Keratinocyte (primary cell): Measurements from ENCODE around the gene P2RY2. TPM values are rescaled to one million over a fixed set of nuclear protein-coding genes. Genes with fewer than 3 reads are reported as not detected.

Source experiments
- DNase-seq: peaks from one replicate; pipeline ENCODE4 v3.0.0-alpha.2; 2011; ENCODE audit warnings: low read depth, missing footprints, low spot score
- FAIRE-seq: peaks from 2 replicates; lab custom pipeline; 2011; peaks lifted over from hg19 to GRCh38; lab: Jason Lieb, UNC
- H2AFZ ChIP-seq: 2 replicates; pipeline ENCODE4 v1.6.0; 2012; ENCODE audit warnings: low read length, control low read depth, inconsistent platforms; ENCODE audit not compliant: control insufficient read depth
- H3K27ac ChIP-seq: 2 replicates; pipeline ENCODE4 v1.5.1; 2011; ENCODE audit warnings: low read length; ENCODE audit not compliant: control insufficient read depth, insufficient read depth
- H3K27me3 ChIP-seq: 3 replicates; pipeline ENCODE4 v1.6.0; 2011; ENCODE audit warnings: low read length; ENCODE audit not compliant: control insufficient read depth, insufficient read depth; ENCODE audit errors: extremely low read depth
- H3K36me3 ChIP-seq, 2 experiments: 2 replicates in 1 of 2; 3 replicates in 1 of 2; pipeline ENCODE4 v1.5.1; 2011; ENCODE audit warnings: low read length in 2 of 2, mild to moderate bottlenecking in 1 of 2; ENCODE audit not compliant: control insufficient read depth in 2 of 2, insufficient read depth in 2 of 2; ENCODE audit errors: extremely low read depth in 1 of 2
- H3K4me1 ChIP-seq: 3 replicates; pipeline ENCODE4 v1.5.1; 2011; ENCODE audit warnings: low read length; ENCODE audit not compliant: control insufficient read depth, insufficient read depth; ENCODE audit errors: extremely low read depth
- H3K4me2 ChIP-seq: 3 replicates; pipeline ENCODE4 v1.6.0; 2011; ENCODE audit warnings: low read depth, low read length; ENCODE audit not compliant: control insufficient read depth, insufficient read depth; ENCODE audit errors: extremely low read depth
- H3K4me3 ChIP-seq, 3 experiments: fragments of 200-600 bp in 1 of 3; sonication (generic) in 1 of 3; 2 replicates in 2 of 3; 3 replicates in 1 of 3; pipeline ENCODE4 v1.5.1; 2011 to 2016; ENCODE audit warnings: low read length in 3 of 3, mild to moderate bottlenecking in 3 of 3, control low read depth in 2 of 3, inconsistent platforms in 1 of 3, low read depth in 1 of 3, mixed read lengths in 1 of 3, mixed run types in 1 of 3, moderate library complexity in 1 of 3; ENCODE audit not compliant: control insufficient read depth in 2 of 3, insufficient read depth in 2 of 3; ENCODE audit errors: extremely low read depth in 1 of 3
- H3K79me2 ChIP-seq: 2 replicates; pipeline ENCODE4 v1.6.0; 2012; ENCODE audit warnings: low read length; ENCODE audit not compliant: control insufficient read depth, insufficient read depth
- H3K9ac ChIP-seq: 3 replicates; pipeline ENCODE4 v1.6.0; 2011; ENCODE audit warnings: low read length; ENCODE audit not compliant: control insufficient read depth, insufficient read depth; ENCODE audit errors: extremely low read depth
- H3K9me1 ChIP-seq: 3 replicates; pipeline ENCODE4 v1.6.0; 2011; ENCODE audit warnings: low read length; ENCODE audit not compliant: control insufficient read depth, insufficient read depth; ENCODE audit errors: extremely low read depth
- H3K9me3 ChIP-seq: 2 replicates; pipeline ENCODE4 v1.5.1; 2012; ENCODE audit warnings: low read depth, low read length; ENCODE audit not compliant: control insufficient read depth
- H4K20me1 ChIP-seq: 3 replicates; pipeline ENCODE4 v1.6.0; 2011; ENCODE audit warnings: low read length; ENCODE audit not compliant: control insufficient read depth, insufficient read depth; ENCODE audit errors: extremely low read depth
- CTCF ChIP-seq, 3 experiments: IDR thresholded peaks in 1 of 3; conservative IDR thresholded peaks in 1 of 3; optimal IDR thresholded peaks in 1 of 3; 2 replicates in 2 of 3; 3 replicates in 1 of 3; pipeline versions ENCODE3 to v1.5.1; 2011; ENCODE audit warnings: low read length in 3 of 3, mild to moderate bottlenecking in 3 of 3, moderate library complexity in 2 of 3, control low read depth in 1 of 3, inconsistent platforms in 1 of 3; ENCODE audit not compliant: insufficient read depth in 2 of 3; ENCODE audit errors: extremely low read depth in 1 of 3
- EZH2 ChIP-seq: IDR thresholded peaks from one replicate; pipeline ENCODE4 v1.6.1; 2012; ENCODE audit warnings: inconsistent platforms, mild to moderate bottlenecking, low read length, moderate library complexity
- dilution Hi-C: fragments of 300-500 bp; cut with MboI; formaldehyde crosslinking; loops from one replicate; pipeline ENCODE4 v1.7.0; 2020; ENCODE audit warnings: low sequenced_read_pairs; ENCODE audit not compliant: extremely low pct_ligation_motif_present
- polyA plus RNA-seq, 5 experiments: library from polyadenylated mRNA; depleted of rRNA in 3 of 5; stranded (reverse) in 3 of 5; stranded (forward) in 1 of 5; unstranded in 1 of 5; fragments of >200 nt; gene quantifications; 1 replicate in 1 of 5; 2 replicates in 3 of 5; 3 replicates in 1 of 5; pipeline versions ENCODE4 v1.2.1 to v1.2.3, GENCODE V29; 2011 to 2012; ENCODE audit warnings: missing spikeins in 2 of 5, low read depth in 1 of 5, low replicate concordance in 1 of 5

Gene P2RY2
- polyA plus RNA-seq, 1 donor (not counting 4 experiments of a cell fraction or from before 2014, with no cell fraction given) = 5.1 TPM

- no peaks in the 10 kb centered on the region for H4K20me1 ChIP-seq
- no peak for TF ChIP-seq CTCF (optimal IDR thresholded peaks at IDR 0.05 in 1 of 3, IDR thresholded peaks at IDR 0.05 in 1 of 3, conservative IDR thresholded peaks at IDR 0.05 in 1 of 3; ENCODE audit: extremely low read depth in 1 of 3, insufficient read depth in 2 of 3, low read length in 3 of 3)
- no peak for TF ChIP-seq EZH2
- dilution Hi-C loops = no loop called here
- no peak for DNase-seq
- no peak overlapping the region for H3K27ac ChIP-seq
- no peak overlapping the region for H2AFZ ChIP-seq
- no peak overlapping the region for H3K4me3 ChIP-seq
- H3K4me1 ChIP-seq = peaks cover 11% of the 10 kb centered on the region
- no peaks in the 10 kb centered on the region for H3K9me3 ChIP-seq
- no peak overlapping the region for H3K4me2 ChIP-seq
- H3K9ac ChIP-seq = no peak overlapping the region
- H3K79me2 ChIP-seq = no peaks in the 10 kb centered on the region
- no peak for FAIRE-seq
- H3K27me3 ChIP-seq = no peaks in the 10 kb centered on the region
- H3K9me1 ChIP-seq = no peaks in the 10 kb centered on the region
- no peaks in the 10 kb centered on the region for H3K36me3 ChIP-seq
These were observed 28.2 kb downstream of the P2RY2 start for GRCh38 chr11:73246303-73246702.

- H4K20me1 ChIP-seq = no peaks in the 10 kb centered on the region
- no peak overlapping the region for H3K27ac ChIP-seq
- FAIRE-seq (no peak), DNase-seq (no peak)
- no peak overlapping the region for H3K4me3 ChIP-seq
- no peaks in the 10 kb centered on the region for H3K9me3 ChIP-seq
- H3K27me3 ChIP-seq = no peaks in the 10 kb centered on the region
- H3K9me1 ChIP-seq = no peaks in the 10 kb centered on the region
- H2AFZ ChIP-seq = no peak overlapping the region
- dilution Hi-C loops = no loop called here
- TF ChIP-seq CTCF (optimal IDR thresholded peaks at IDR 0.05 in 1 of 3, IDR thresholded peaks at IDR 0.05 in 1 of 3, conservative IDR thresholded peaks at IDR 0.05 in 1 of 3; ENCODE audit: extremely low read depth in 1 of 3, insufficient read depth in 2 of 3, low read length in 3 of 3) (no peak), EZH2 (no peak)
- H3K4me1 ChIP-seq = no peaks in the 10 kb centered on the region
- no peaks in the 10 kb centered on the region for H3K79me2 ChIP-seq
- H3K9ac ChIP-seq = no peak overlapping the region
- H3K36me3 ChIP-seq = no peaks in the 10 kb centered on the region
- H3K4me2 ChIP-seq = no peak overlapping the region
These were observed 30.6 kb downstream of the P2RY2 start for GRCh38 chr11:73248526-73249185.
